ENCODE results near the gene TUBGCP3. TPM values are rescaled to one million over a fixed set of nuclear protein-coding genes. Genes with fewer than 3 reads are reported as not detected.

TUBGCP3 gene
- total RNA-seq, 6 donors from 2014 or later = 27.7 to 50.3 (median 34.9) TPM

GRCh38 chr13:112626124-112626523, 38.2 kb upstream of the TUBGCP3 start:
- Histone ChIP-seq H3K4me3 (no peak overlapping the region), H3K27ac (no peak overlapping the region), H3K4me1 (no peaks in the 10 kb centered on the region), H3K27me3 (no peaks in the 10 kb centered on the region), H3K9me3 (no peaks in the 10 kb centered on the region), H3K36me3 (no peaks in the 10 kb centered on the region)
- no peak for DNase-seq
- no peak for TF ChIP-seq POLR2AphosphoS5 (IDR thresholded peaks at IDR 0.05)
- WGBS, 2 donors = 64 to 86% methylated on average over 7 to 8 of the region's 8 CpGs
- no peak for ATAC-seq (ENCODE audit: low FRiP score in 2 of 2)

GRCh38 chr13:112625698-112626097, 37.7 kb upstream of the TUBGCP3 start:
- WGBS, 2 donors = 80 to 84% methylated on average over 6 to 8 of the region's 8 CpGs
- no peaks in the 10 kb centered on the region for H3K4me1 ChIP-seq
- peak in 1 of 2 donors; percentile 32 for ATAC-seq (ENCODE audit: low FRiP score in 2 of 2)
- TF ChIP-seq EP300 (IDR thresholded peaks at IDR 0.05) (no peak), POLR2AphosphoS5 (IDR thresholded peaks at IDR 0.05) (no peak), CTCF (IDR thresholded peaks at IDR 0.05) (no peak), POLR2A (IDR thresholded peaks at IDR 0.05) (no peak)
- DNase-seq = no peak
- H3K27ac ChIP-seq = no peak overlapping the region
- H3K4me3 ChIP-seq = no peak overlapping the region
- H3K9me3 ChIP-seq = no peaks in the 10 kb centered on the region
- H3K27me3 ChIP-seq = no peaks in the 10 kb centered on the region
- no peaks in the 10 kb centered on the region for H3K36me3 ChIP-seq

- H3K4me1 ChIP-seq = no peaks in the 10 kb centered on the region
- 92% methylated on average over 17 to 19 of the region's 19 CpGs for WGBS, 2 donors
- H3K27me3 ChIP-seq = no peaks in the 10 kb centered on the region
- TF ChIP-seq POLR2A (IDR thresholded peaks at IDR 0.05) (no peak), POLR2AphosphoS5 (IDR thresholded peaks at IDR 0.05) (no peak), EP300 (IDR thresholded peaks at IDR 0.05) (no peak), CTCF (IDR thresholded peaks at IDR 0.05) (no peak)
- H3K27ac ChIP-seq = no peak overlapping the region
- H3K4me3 ChIP-seq = no peak overlapping the region
- no peaks in the 10 kb centered on the region for H3K9me3 ChIP-seq
- ATAC-seq (ENCODE audit: low FRiP score in 2 of 2) (no peak), DNase-seq (no peak)
- no peaks in the 10 kb centered on the region for H3K36me3 ChIP-seq
These were observed 36.9 kb upstream of the TUBGCP3 start for GRCh38 chr13:112624602-112625430.

- H3K9me3 ChIP-seq = no peaks in the 10 kb centered on the region
- ATAC-seq (ENCODE audit: low FRiP score in 2 of 2) = no peak
- no peaks in the 10 kb centered on the region for H3K4me1 ChIP-seq
- H3K27me3 ChIP-seq = no peaks in the 10 kb centered on the region
- no peaks in the 10 kb centered on the region for H3K36me3 ChIP-seq
- H3K27ac ChIP-seq = no peak overlapping the region
- 89 to 93% methylated on average over 12 to 16 of the region's 16 CpGs for WGBS, 2 donors
- no peak overlapping the region for H3K4me3 ChIP-seq
- DNase-seq = peak in 1 of 2 donors; percentile 65
- TF ChIP-seq CTCF (IDR thresholded peaks at IDR 0.05) (no peak), EP300 (IDR thresholded peaks at IDR 0.05) (no peak), POLR2A (IDR thresholded peaks at IDR 0.05) (no peak), POLR2AphosphoS5 (IDR thresholded peaks at IDR 0.05) (no peak)
These were observed 36.1 kb upstream of the TUBGCP3 start for GRCh38 chr13:112624040-112624439.

- ATAC-seq (ENCODE audit: low FRiP score in 2 of 2) (no peak), DNase-seq (peak in 1 of 2 donors; percentile 58)
- Histone ChIP-seq H3K4me1 (no peaks in the 10 kb centered on the region), H3K27ac (no peak overlapping the region), H3K9me3 (no peaks in the 10 kb centered on the region), H3K36me3 (no peaks in the 10 kb centered on the region), H3K27me3 (no peaks in the 10 kb centered on the region), H3K4me3 (no peak overlapping the region)
- TF ChIP-seq CTCF (IDR thresholded peaks at IDR 0.05) = no peak
- no peak for TF ChIP-seq POLR2AphosphoS5 (IDR thresholded peaks at IDR 0.05)
- TF ChIP-seq EP300 (IDR thresholded peaks at IDR 0.05) = no peak
- TF ChIP-seq POLR2A (IDR thresholded peaks at IDR 0.05) = no peak
- WGBS, 2 donors = 83 to 84% methylated on average over 17 of the region's 17 CpGs
These were observed 35.2 kb upstream of the TUBGCP3 start for GRCh38 chr13:112623051-112623711.

Measured in upper lobe of left lung (tissue), 6 donors.